HepG2 (cell line): ENCODE data around the gene HMGN1. TPM values are rescaled to one million over a fixed set of nuclear protein-coding genes. Genes with fewer than 3 reads are reported as not detected.
A peak's percentile ranks its signal among the peaks of the same experiment; 100 is the strongest.

ENCODE experiments used
- ARID5B ChIP-seq: IDR thresholded peaks from 2 replicates; pipeline ENCODE4 v1.4.0; 2020; ENCODE audit warnings: mild to moderate bottlenecking, missing genetic modification reagents
- ATF1 ChIP-seq: IDR thresholded peaks from 2 replicates; pipeline ENCODE4 v1.6.1; 2016; ENCODE audit warnings: mild to moderate bottlenecking, control low read depth
- ESRRA ChIP-seq: sonication (generic); formaldehyde crosslinking; IDR thresholded peaks from 2 replicates; pipeline ENCODE4 v1.5.1; 2020; ENCODE audit warnings: mild to moderate bottlenecking, low read depth, missing genetic modification reagents
- ETV5 ChIP-seq: IDR thresholded peaks from 2 replicates; pipeline ENCODE4 v1.6.1; 2018; ENCODE audit warnings: missing biosample characterization, missing genetic modification reagents, inconsistent platforms, borderline replicate concordance
- GLI4 ChIP-seq: sonication (generic); formaldehyde crosslinking; IDR thresholded peaks from 2 replicates; pipeline ENCODE4 v1.5.1; 2020; ENCODE audit warnings: missing genetic modification reagents, mild to moderate bottlenecking, moderate library complexity, borderline replicate concordance
- HNRNPUL1 ChIP-seq: fragments of 200-400 bp; formaldehyde crosslinking; IDR thresholded peaks from 2 replicates; pipeline ENCODE4 v1.6.1; 2017; ENCODE audit warnings: low read depth, mild to moderate bottlenecking, low read length, moderate library complexity
- POLR2A ChIP-seq, 2 experiments: IDR thresholded peaks; 2 replicates each; pipeline ENCODE4 v1.6.1; 2011; ENCODE audit warnings: low read depth in 2 of 2, low read length in 2 of 2, mild to moderate bottlenecking in 1 of 2, moderate library complexity in 1 of 2; ENCODE audit not compliant: insufficient read depth in 1 of 2
- PTBP1 ChIP-seq: fragments of 200-400 bp; formaldehyde crosslinking; IDR thresholded peaks from 2 replicates; pipeline ENCODE4 v1.6.1; 2018; ENCODE audit warnings: low read length, low read depth; ENCODE audit not compliant: poor library complexity, severe bottlenecking
- SETDB1 ChIP-seq: sonication (generic); formaldehyde crosslinking; IDR thresholded peaks from 2 replicates; pipeline ENCODE4 v1.5.1; 2020; ENCODE audit warnings: missing genetic modification reagents, mild to moderate bottlenecking, borderline replicate concordance
- SMYD3 ChIP-seq: sonication (generic); formaldehyde crosslinking; IDR thresholded peaks from 2 replicates; pipeline ENCODE4 v1.8.1; 2023; ENCODE audit warnings: mild to moderate bottlenecking, missing genetic modification reagents
- SRSF1 ChIP-seq: fragments of 200-400 bp; formaldehyde crosslinking; optimal IDR thresholded peaks from 2 replicates; pipeline ENCODE3; 2017; ENCODE audit warnings: mild to moderate bottlenecking, low read depth, low read length, moderate library complexity
- YEATS2 ChIP-seq: sonication (generic); formaldehyde crosslinking; IDR thresholded peaks from 2 replicates; pipeline ENCODE4 v1.4.0; 2020; ENCODE audit warnings: missing genetic modification reagents, borderline replicate concordance
- ZC3H4 ChIP-seq: sonication (generic); formaldehyde crosslinking; IDR thresholded peaks from 2 replicates; pipeline ENCODE4 v1.4.0; 2020; ENCODE audit warnings: missing genetic modification reagents, borderline replicate concordance
- ZFP1 ChIP-seq: IDR thresholded peaks from 2 replicates; pipeline ENCODE4 v1.6.1; 2016
- ZNF350 ChIP-seq: sonication (generic); formaldehyde crosslinking; IDR thresholded peaks from 2 replicates; pipeline ENCODE4 v1.4.0; 2020; ENCODE audit warnings: mild to moderate bottlenecking, low read depth, missing genetic modification reagents, borderline replicate concordance
- ZNF724P ChIP-seq: sonication (generic); formaldehyde crosslinking; IDR thresholded peaks from 2 replicates; pipeline ENCODE4 v1.8.0; 2022; ENCODE audit warnings: missing genetic modification reagents, borderline replicate concordance
- ZNF790 ChIP-seq: sonication (generic); formaldehyde crosslinking; IDR thresholded peaks from 2 replicates; pipeline ENCODE4 v1.8.0; 2022; ENCODE audit warnings: missing genetic modification reagents, mild to moderate bottlenecking, borderline replicate concordance
- ZUFSP ChIP-seq: sonication (generic); formaldehyde crosslinking; IDR thresholded peaks from 2 replicates; pipeline ENCODE4 v1.9.0; 2021; ENCODE audit warnings: missing genetic modification reagents, mild to moderate bottlenecking, borderline replicate concordance
- polyA plus RNA-seq, 8 experiments: library from polyadenylated mRNA; depleted of rRNA in 3 of 8; stranded (reverse) in 7 of 8; unstranded in 1 of 8; fragments of >200 nt; fragmentation: Illumina TruSeq in 4 of 8; extraction: Trizol in 4 of 8; gene quantifications; 2 replicates each; pipeline versions ENCODE4 v1.2.1 to v1.2.3, GENCODE V29; 2011 to 2016; ENCODE audit warnings: low read depth in 4 of 8, missing spikeins in 1 of 8, mixed read lengths in 1 of 8; ENCODE audit not compliant: insufficient read depth in 1 of 8
- total RNA-seq, 5 experiments: library from RNA; depleted of rRNA; stranded (reverse); fragments of >200 nt; fragmentation: Illumina TruSeq; extraction: Trizol; gene quantifications; 2 replicates each; pipeline ENCODE4 v1.2.3, GENCODE V29; 2016; ENCODE audit warnings: low read depth in 1 of 5
- TF ChIP-seq, protein P1 (sequence below): sonication (generic); formaldehyde crosslinking; IDR thresholded peaks from 2 replicates; pipeline ENCODE4 v1.4.0; 2020; ENCODE audit warnings: mild to moderate bottlenecking, low read depth, missing genetic modification reagents
- TF ChIP-seq, protein P2 (sequence below): sonication (generic); formaldehyde crosslinking; IDR thresholded peaks from 2 replicates; pipeline ENCODE4 v1.4.0; 2020; ENCODE audit warnings: mild to moderate bottlenecking, missing genetic modification reagents

HMGN1 gene
- total and polyA plus RNA-seq, 2 of the 13 experiments (the other 11 are each of a cell fraction or from before 2014, with no cell fraction given), result 104 to 286 TPM

DNA sequence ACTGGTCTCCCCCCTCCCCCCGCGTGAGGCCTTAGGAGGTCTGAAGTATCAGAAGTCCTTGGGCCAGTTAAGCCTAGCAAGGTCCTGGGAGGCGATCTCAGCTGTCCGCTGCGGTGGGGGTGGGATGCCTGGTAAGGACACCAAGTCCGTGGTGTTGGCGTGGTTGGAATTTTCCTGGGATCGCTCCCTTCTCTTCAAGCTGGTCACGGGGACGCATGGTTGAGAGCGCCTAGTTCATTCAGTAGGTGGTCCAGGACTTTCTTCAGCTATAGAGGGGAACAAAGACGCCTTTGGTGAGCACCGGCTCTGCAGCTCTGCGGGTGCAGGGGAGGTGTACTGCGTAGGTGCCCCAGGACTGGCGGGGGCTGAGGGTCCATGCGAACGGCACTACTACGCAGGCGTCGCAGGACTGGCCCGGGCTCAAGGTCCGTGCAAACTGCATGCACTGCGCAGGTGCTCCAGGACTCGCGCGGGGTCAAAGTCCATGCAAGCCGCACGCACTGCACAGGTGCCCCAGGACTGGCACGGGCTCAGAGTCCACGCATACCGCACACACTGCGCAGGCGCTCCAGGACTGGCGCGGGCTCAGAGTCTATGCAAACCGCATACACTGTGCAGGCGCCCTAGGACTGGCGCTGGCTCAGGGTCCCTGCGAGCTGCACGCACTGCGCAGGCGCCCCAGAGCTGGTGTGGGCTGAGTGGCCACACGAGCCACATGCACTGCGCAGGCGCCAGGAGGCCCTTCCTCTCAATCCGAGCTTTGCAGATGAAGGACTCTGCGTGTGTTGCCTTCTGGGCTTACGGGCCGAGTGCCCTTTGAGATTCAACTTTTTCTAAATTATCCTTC is 36.6 kb upstream of the HMGN1 start (continued):
- peak; percentile 51; the same call in 1 of the 2 replicates for TF ChIP-seq ZNF790 (CRISPR knock-in tag)
- TF ChIP-seq, protein P1, sequence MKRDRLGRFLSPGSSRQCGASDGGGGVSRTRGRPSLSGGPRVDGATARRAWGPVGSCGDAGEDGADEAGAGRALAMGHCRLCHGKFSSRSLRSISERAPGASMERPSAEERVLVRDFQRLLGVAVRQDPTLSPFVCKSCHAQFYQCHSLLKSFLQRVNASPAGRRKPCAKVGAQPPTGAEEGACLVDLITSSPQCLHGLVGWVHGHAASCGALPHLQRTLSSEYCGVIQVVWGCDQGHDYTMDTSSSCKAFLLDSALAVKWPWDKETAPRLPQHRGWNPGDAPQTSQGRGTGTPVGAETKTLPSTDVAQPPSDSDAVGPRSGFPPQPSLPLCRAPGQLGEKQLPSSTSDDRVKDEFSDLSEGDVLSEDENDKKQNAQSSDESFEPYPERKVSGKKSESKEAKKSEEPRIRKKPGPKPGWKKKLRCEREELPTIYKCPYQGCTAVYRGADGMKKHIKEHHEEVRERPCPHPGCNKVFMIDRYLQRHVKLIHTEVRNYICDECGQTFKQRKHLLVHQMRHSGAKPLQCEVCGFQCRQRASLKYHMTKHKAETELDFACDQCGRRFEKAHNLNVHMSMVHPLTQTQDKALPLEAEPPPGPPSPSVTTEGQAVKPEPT, result no peak
- no peak for TF ChIP-seq SETDB1
- TF ChIP-seq ZUFSP, result no peak
- 0 out of 2 replicates have a peak, but pooled peaks have one; percentile 23 for TF ChIP-seq ZFP1
- TF ChIP-seq ZNF350 (CRISPR knock-in tag), result peak; percentile 79; the same call in 1 of the 2 replicates
- TF ChIP-seq ATF1, result no peak
- no peak for TF ChIP-seq SMYD3 (CRISPR knock-in tag)
- no peak for TF ChIP-seq ZC3H4 (CRISPR knock-in tag)
- no peak for TF ChIP-seq PTBP1
- no peak for TF ChIP-seq ETV5 (CRISPR knock-in tag)
- TF ChIP-seq SRSF1, result peak; percentile 74
- peak; percentile 50; the same call in 1 of the 2 replicates for TF ChIP-seq YEATS2 (CRISPR knock-in tag)
- TF ChIP-seq GLI4, result 0 out of 2 replicates have a peak, but pooled peaks have one; percentile 21
- TF ChIP-seq ZNF724P, result no peak; the same call in 1 of the 2 replicates
- peak; percentile 85 for TF ChIP-seq ARID5B (CRISPR knock-in tag)
- no peak for TF ChIP-seq HNRNPUL1
- TF ChIP-seq ESRRA (CRISPR knock-in tag), result no peak
- peak in 1 of 2 experiments; percentile 78; a peak in 1 of 4 replicates for TF ChIP-seq POLR2A (IDR thresholded peaks at IDR 0.05; ENCODE audit: insufficient read depth in 1 of 2, low read depth in 2 of 2, low read length in 2 of 2)
- TF ChIP-seq, protein P2, sequence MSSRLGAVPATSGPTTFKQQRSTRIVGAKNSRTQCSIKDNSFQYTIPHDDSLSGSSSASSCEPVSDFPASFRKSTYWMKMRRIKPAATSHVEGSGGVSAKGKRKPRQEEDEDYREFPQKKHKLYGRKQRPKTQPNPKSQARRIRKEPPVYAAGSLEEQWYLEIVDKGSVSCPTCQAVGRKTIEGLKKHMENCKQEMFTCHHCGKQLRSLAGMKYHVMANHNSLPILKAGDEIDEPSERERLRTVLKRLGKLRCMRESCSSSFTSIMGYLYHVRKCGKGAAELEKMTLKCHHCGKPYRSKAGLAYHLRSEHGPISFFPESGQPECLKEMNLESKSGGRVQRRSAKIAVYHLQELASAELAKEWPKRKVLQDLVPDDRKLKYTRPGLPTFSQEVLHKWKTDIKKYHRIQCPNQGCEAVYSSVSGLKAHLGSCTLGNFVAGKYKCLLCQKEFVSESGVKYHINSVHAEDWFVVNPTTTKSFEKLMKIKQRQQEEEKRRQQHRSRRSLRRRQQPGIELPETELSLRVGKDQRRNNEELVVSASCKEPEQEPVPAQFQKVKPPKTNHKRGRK, result no peak
